ENCODE data around the gene FZD10.

FZD10 gene

GRCh38 chr12:130214686-130215395 is 52.6 kb downstream of the FZD10 start:
- Histone ChIP-seq H3K4me1 (ENCODE audit: control insufficient read depth, insufficient read depth, low read length, unreplicated experiment) (no peaks in the 10 kb centered on the region), H3K79me2 (ENCODE audit: control insufficient read depth, insufficient read depth, low read length, unreplicated experiment) (no peaks in the 10 kb centered on the region), H2AFZ (ENCODE audit: low read length, unreplicated experiment) (no peak overlapping the region), H3K27me3 (ENCODE audit: insufficient read depth, low read length) (no peaks in the 10 kb centered on the region), H3K27ac (ENCODE audit: low read depth, low read length) (no peak overlapping the region), H3K36me3 (ENCODE audit: insufficient read depth, low read length) (no peaks in the 10 kb centered on the region), H3K4me3 (ENCODE audit: low read depth, low read length) (no peak overlapping the region)
